Measurements from ENCODE around the gene PSMC3.

Gene PSMC3

GRCh38 chr11:47388697-47389576 is 37.3 kb downstream of the PSMC3 start:
- TF ChIP-seq CTCF (conservative IDR thresholded peaks at IDR 0.05) (no peak), ZFX (IDR thresholded peaks at IDR 0.05) (no peak)
- H3K27ac ChIP-seq: no peak overlapping the region

- TF ChIP-seq CTCF (conservative IDR thresholded peaks at IDR 0.05): no peak
- no peak for TF ChIP-seq ZFX (IDR thresholded peaks at IDR 0.05)
- no peak overlapping the region for H3K27ac ChIP-seq
These were observed 38.1 kb downstream of the PSMC3 start for GRCh38 chr11:47387944-47388696.

- H3K27ac ChIP-seq: no peak overlapping the region
- TF ChIP-seq CTCF (conservative IDR thresholded peaks at IDR 0.05): no peak
- no peak for TF ChIP-seq ZFX (IDR thresholded peaks at IDR 0.05)
These were observed 41.7 kb downstream of the PSMC3 start for GRCh38 chr11:47384498-47384897.

GRCh38 chr11:47383071-47383470 is 43.2 kb downstream of the PSMC3 start:
- TF ChIP-seq ZFX (IDR thresholded peaks at IDR 0.05) (no peak), CTCF (conservative IDR thresholded peaks at IDR 0.05) (no peak)

GRCh38 chr11:47380078-47380477 is 46.2 kb downstream of the PSMC3 start:
- TF ChIP-seq CTCF (conservative IDR thresholded peaks at IDR 0.05) (no peak), ZFX (IDR thresholded peaks at IDR 0.05) (no peak)
- no peak overlapping the region for H3K27ac ChIP-seq

More at GRCh38 chr11:47383071-47383470, 43.2 kb downstream of the PSMC3 start:
- no peak overlapping the region for H3K27ac ChIP-seq

DNA sequence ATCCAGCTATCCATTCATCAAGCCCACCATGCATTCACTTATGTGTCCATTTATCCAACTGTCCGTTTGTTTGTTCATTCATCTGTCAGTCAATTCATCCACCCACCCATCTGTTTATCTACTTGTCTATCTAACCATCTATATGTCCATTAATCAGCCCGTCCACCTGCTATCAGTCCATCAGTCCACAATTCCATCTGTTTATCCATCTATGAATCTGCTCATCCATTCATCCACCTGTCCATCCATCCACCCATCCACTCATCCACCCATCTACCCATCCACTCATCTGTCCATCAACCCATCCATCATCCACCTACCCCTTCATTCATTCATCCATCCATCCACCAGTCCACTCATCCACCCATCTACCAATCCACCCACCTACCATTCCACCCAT is 46.9 kb downstream of the PSMC3 start:
- H3K27ac ChIP-seq: no peak overlapping the region
- TF ChIP-seq ZFX (IDR thresholded peaks at IDR 0.05): no peak
- TF ChIP-seq CTCF (conservative IDR thresholded peaks at IDR 0.05): no peak

DNA sequence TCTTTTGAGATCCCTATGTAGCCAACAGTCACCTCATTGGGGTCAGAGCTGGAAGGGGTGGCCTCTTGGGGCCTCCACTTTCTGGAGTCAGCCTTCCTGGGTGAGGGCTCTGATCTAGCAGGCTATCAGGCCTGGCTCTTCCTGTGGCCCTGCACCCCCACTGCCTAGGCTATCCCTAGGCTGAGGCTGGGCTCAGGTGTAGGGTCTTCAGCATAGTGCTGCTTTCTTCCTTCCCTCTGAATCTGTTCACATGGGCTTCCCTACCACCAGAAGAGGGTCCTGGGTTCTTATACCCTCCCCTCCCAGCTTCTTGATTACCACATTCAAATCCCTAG is 47.4 kb downstream of the PSMC3 start:
- H3K27ac ChIP-seq: no peak overlapping the region
- TF ChIP-seq ZFX (IDR thresholded peaks at IDR 0.05) (no peak), CTCF (conservative IDR thresholded peaks at IDR 0.05) (no peak)

Measured in C4-2B (cell line).